ENCODE data around the gene TAS2R3. TPM values are rescaled to one million over a fixed set of nuclear protein-coding genes. Genes with fewer than 3 reads are reported as not detected.

Gene TAS2R3
- total RNA-seq, 4 donors from 2014 or later: 0.35 to 3.2 (median 2.7) TPM; not detected in 1

GRCh38 chr7:141722529-141722928, 41.4 kb upstream of the TAS2R3 start:
- intact Hi-C loops (cut with DNase I): no loop called here
- Histone ChIP-seq H3K9me3 (no peaks in the 10 kb centered on the region), H3K4me3 (no peak overlapping the region), H3K27me3 (no peaks in the 10 kb centered on the region), H3K4me1 (no peaks in the 10 kb centered on the region), H3K27ac (no peak overlapping the region), H3K36me3 (no peaks in the 10 kb centered on the region)
- WGBS, 2 donors: 89 to 97% methylated on average over 2 of the region's 2 CpGs
- no peak for TF ChIP-seq CTCF (IDR thresholded peaks at IDR 0.05)
- no peak for TF ChIP-seq POLR2A (IDR thresholded peaks at IDR 0.05)
- no peak for DNase-seq

GRCh38 chr7:141729020-141729419, 34.9 kb upstream of the TAS2R3 start:
- no peak overlapping the region for H3K27ac ChIP-seq
- H3K4me1 ChIP-seq: no peaks in the 10 kb centered on the region
- H3K4me3 ChIP-seq: no peak overlapping the region
- DNase-seq: no peak
- no peaks in the 10 kb centered on the region for H3K36me3 ChIP-seq
- H3K27me3 ChIP-seq: no peaks in the 10 kb centered on the region
- no peak for TF ChIP-seq POLR2A (IDR thresholded peaks at IDR 0.05)
- TF ChIP-seq CTCF (IDR thresholded peaks at IDR 0.05): no peak
- intact Hi-C loops (cut with DNase I): no loop called here
- 95 to 100% methylated on average over 1 of the region's 1 CpG for WGBS, 2 donors
- H3K9me3 ChIP-seq: no peaks in the 10 kb centered on the region

GRCh38 chr7:141731476-141732149, 32.3 kb upstream of the TAS2R3 start:
- Histone ChIP-seq H3K27ac (no peak overlapping the region), H3K27me3 (no peaks in the 10 kb centered on the region), H3K9me3 (no peaks in the 10 kb centered on the region), H3K4me3 (no peak overlapping the region), H3K4me1 (no peaks in the 10 kb centered on the region), H3K36me3 (no peaks in the 10 kb centered on the region)
- WGBS, 2 donors: 83 to 90% methylated on average over 19 to 23 of the region's 24 CpGs
- TF ChIP-seq POLR2A (IDR thresholded peaks at IDR 0.05) (no peak), CTCF (IDR thresholded peaks at IDR 0.05) (no peak)
- intact Hi-C loops (cut with DNase I): loop anchor here (10.0 kb wide), 1 partner anchor 67 kb away; no protein-coding TSS in a partner anchor
- no peak for DNase-seq

- Histone ChIP-seq H3K36me3 (peaks cover 4 to 28% (median 6%) of the 10 kb centered on the region in 3 donors), H3K4me1 (peaks cover 6 to 37% (median 13%) of the 10 kb centered on the region in 3 donors), H3K27ac (peak overlapping the region; percentile 85 to 91 (median 88)), H3K27me3 (no peaks in the 10 kb centered on the region), H3K9me3 (no peaks in the 10 kb centered on the region), H3K4me3 (peak overlapping the region; percentile 58 to 87 (median 76))
- 52 to 55% methylated on average over 11 of the region's 11 CpGs for WGBS, 2 donors
- intact Hi-C loops (cut with DNase I): loop anchor here (10.0 kb wide), 1 partner anchor 72 kb away; no protein-coding TSS in a partner anchor
- no peak for DNase-seq
- TF ChIP-seq CTCF (IDR thresholded peaks at IDR 0.05): no peak
- no peak for TF ChIP-seq POLR2A (IDR thresholded peaks at IDR 0.05)
These were observed 26.6 kb upstream of the TAS2R3 start for GRCh38 chr7:141737118-141737835.
